Esophagus squamous epithelium (tissue), 5 donors: Measurements from ENCODE around the gene KCTD18. TPM values are rescaled to one million over a fixed set of nuclear protein-coding genes. Genes with fewer than 3 reads are reported as not detected.

ENCODE experiments used
- DNase-seq: peaks from one replicate; lab custom pipeline; 2025; lab: John Stamatoyannopoulos, UW
- H3K27ac ChIP-seq, 4 donors: fragments of 200-600 bp; sonication (generic); one replicate each; pipeline ENCODE4 v1.5.1; 2016 to 2019; ENCODE audit warnings: mild to moderate bottlenecking in 1 of 4
- H3K27me3 ChIP-seq, 4 donors: fragments of 200-600 bp; sonication (generic); 1 replicate in 3 of 4; 2 replicates in 1 of 4; pipeline versions ENCODE4 v1.5.1 to v1.6.0; 2017 to 2021; ENCODE audit warnings: antibody characterized with exemption in 1 of 4
- H3K36me3 ChIP-seq, 3 donors: fragments of 200-600 bp; sonication (generic); one replicate each; pipeline ENCODE4 v1.5.1; 2016 to 2019
- H3K4me1 ChIP-seq, 3 donors: fragments of 200-600 bp; sonication (generic); one replicate each; pipeline ENCODE4 v1.5.1; 2017 to 2019
- H3K4me3 ChIP-seq, 4 donors: fragments of 200-600 bp; sonication (generic); 1 replicate in 3 of 4; 2 replicates in 1 of 4; pipeline ENCODE4 v1.5.1; 2016 to 2019; ENCODE audit warnings: mild to moderate bottlenecking in 2 of 4, moderate library complexity in 1 of 4
- H3K9me3 ChIP-seq, 3 donors: fragments of 200-600 bp; sonication (generic); one replicate each; pipeline ENCODE4 v1.5.1; 2016 to 2019
- CTCF ChIP-seq, 6 experiments: fragments of 450-650 bp in 4 of 6; fragments of 200-600 bp in 2 of 6; sonication (generic) in 2 of 6; IDR thresholded peaks; one replicate each; pipeline ENCODE4 v1.5.1; 2016 to 2019; ENCODE audit warnings: antibody characterized with exemption in 6 of 6, mild to moderate bottlenecking in 4 of 6, moderate library complexity in 4 of 6
- POLR2A ChIP-seq, 4 donors: fragments of 450-650 bp; IDR thresholded peaks; one replicate each; pipeline ENCODE4 v1.6.1; 2017; ENCODE audit warnings: antibody characterized with exemption in 4 of 4, mild to moderate bottlenecking in 4 of 4, moderate library complexity in 3 of 4
- WGBS, 2 donors: methylation state at CpG; one replicate each; pipeline ENCODE4 v1.1.5; 2018; 5-methylcytosine and 5-hydroxymethylcytosine counted together
- intact Hi-C: fragments of 100-400 bp; cut with DNase I; formaldehyde crosslinking; loops from one replicate; pipeline ENCODE4 v1.15.0; 2022
- total RNA-seq, 4 donors: library from RNA; depleted of rRNA; stranded (reverse); fragments of >200 nt; gene quantifications; one replicate each; pipeline ENCODE4 v1.1.0, GENCODE V29; 2016
- donor health status: DM: yes; HTN: yes; CAD: no.

KCTD18 gene
- total RNA-seq, 4 donors from 2014 or later: 6.9 to 19.5 (median 13.9) TPM

GRCh38 chr2:200454927-200455801 is 54.7 kb downstream of the KCTD18 start:
- no peak for DNase-seq
- TF ChIP-seq CTCF (IDR thresholded peaks at IDR 0.05): no peak
- no peak for TF ChIP-seq POLR2A (IDR thresholded peaks at IDR 0.05)
- Histone ChIP-seq H3K27me3 (no peaks in the 10 kb centered on the region), H3K4me1 (peaks cover 0 to 17% (median 0%) of the 10 kb centered on the region in 3 donors), H3K9me3 (no peaks in the 10 kb centered on the region), H3K36me3 (peaks cover 0 to 45% (median 0%) of the 10 kb centered on the region in 3 donors), H3K4me3 (no peak overlapping the region), H3K27ac (peak overlapping the region in 1 of 4 donors; percentile 6)
- WGBS, 2 donors: 69 to 76% methylated on average over 4 of the region's 4 CpGs
- intact Hi-C loops: no loop called here

- H3K9me3 ChIP-seq: no peaks in the 10 kb centered on the region
- intact Hi-C loops: no loop called here
- DNase-seq: no peak
- 83 to 93% methylated on average over 5 of the region's 5 CpGs for WGBS, 2 donors
- peaks cover 0 to 39% (median 0%) of the 10 kb centered on the region in 3 donors for H3K36me3 ChIP-seq
- H3K27me3 ChIP-seq: no peaks in the 10 kb centered on the region
- TF ChIP-seq CTCF (IDR thresholded peaks at IDR 0.05) (no peak), POLR2A (IDR thresholded peaks at IDR 0.05) (no peak)
- H3K4me1 ChIP-seq: peaks cover 0 to 17% (median 0%) of the 10 kb centered on the region in 3 donors
- no peak overlapping the region for H3K4me3 ChIP-seq
- no peak overlapping the region for H3K27ac ChIP-seq
Measured at GRCh38 chr2:200453853-200454534, 55.9 kb downstream of the KCTD18 start.

- WGBS, 2 donors: 83 to 93% methylated on average over 7 to 8 of the region's 8 CpGs
- Histone ChIP-seq H3K9me3 (no peaks in the 10 kb centered on the region), H3K4me1 (peaks cover 0 to 17% (median 0%) of the 10 kb centered on the region in 3 donors), H3K36me3 (peaks cover 0 to 37% (median 0%) of the 10 kb centered on the region in 3 donors), H3K27ac (no peak overlapping the region), H3K27me3 (no peaks in the 10 kb centered on the region), H3K4me3 (no peak overlapping the region)
- TF ChIP-seq POLR2A (IDR thresholded peaks at IDR 0.05): no peak
- no peak for TF ChIP-seq CTCF (IDR thresholded peaks at IDR 0.05)
- no peak for DNase-seq
- intact Hi-C loops: no loop called here
Measured at GRCh38 chr2:200453142-200453852, 56.6 kb downstream of the KCTD18 start.

- Histone ChIP-seq H3K4me1 (peaks cover 0 to 17% (median 0%) of the 10 kb centered on the region in 3 donors), H3K9me3 (no peaks in the 10 kb centered on the region), H3K27me3 (no peaks in the 10 kb centered on the region), H3K4me3 (no peak overlapping the region), H3K27ac (no peak overlapping the region), H3K36me3 (peaks cover 0 to 45% (median 0%) of the 10 kb centered on the region in 3 donors)
- DNase-seq: no peak
- TF ChIP-seq POLR2A (IDR thresholded peaks at IDR 0.05): no peak
- TF ChIP-seq CTCF (IDR thresholded peaks at IDR 0.05): no peak
- WGBS, 2 donors: 100% methylated on average over 2 of the region's 2 CpGs
- intact Hi-C loops: no loop called here
Measured at GRCh38 chr2:200452377-200452776, 57.5 kb downstream of the KCTD18 start.
